H1 (cell line): ENCODE results near the gene SLC35F1. TPM values are rescaled to one million over a fixed set of nuclear protein-coding genes. Genes with fewer than 3 reads are reported as not detected.

ENCODE experiments used
- ATF2 ChIP-seq: IDR thresholded peaks from 2 replicates; pipeline ENCODE4 v1.6.1; 2012; ENCODE audit warnings: low read length, inconsistent platforms
- BACH1 ChIP-seq: IDR thresholded peaks from 2 replicates; pipeline ENCODE4 v1.6.1; 2012; ENCODE audit warnings: low read length, improper control_type of control experiment
- EZH2 ChIP-seq: fragments of 200-600 bp; sonication (generic); IDR thresholded peaks from 2 replicates; pipeline ENCODE4 v1.7.1; 2012; ENCODE audit warnings: low read depth, mild to moderate bottlenecking, moderate library complexity, low read length, inconsistent platforms; ENCODE audit not compliant: severe bottlenecking
- HDAC6 ChIP-seq: IDR thresholded peaks from one replicate; pipeline ENCODE4 v1.7.1; 2012; ENCODE audit warnings: low read depth, mild to moderate bottlenecking, inconsistent platforms, low read length, moderate library complexity
- JUN ChIP-seq: IDR thresholded peaks from 2 replicates; pipeline ENCODE4 v1.6.1; 2011; ENCODE audit warnings: low read depth, mild to moderate bottlenecking, improper control_type of control experiment, low read length
- JUND ChIP-seq: IDR thresholded peaks from 2 replicates; pipeline ENCODE4 v1.6.1; 2011; ENCODE audit warnings: mild to moderate bottlenecking, improper control_type of control experiment, low read length
- KDM4A ChIP-seq: IDR thresholded peaks from one replicate; pipeline ENCODE4 v1.7.1; 2012; ENCODE audit warnings: low read depth, mild to moderate bottlenecking, moderate library complexity, low read length, inconsistent platforms; ENCODE audit not compliant: severe bottlenecking
- MAFK ChIP-seq: IDR thresholded peaks from 2 replicates; pipeline ENCODE4 v1.6.1; 2012; ENCODE audit warnings: low read depth, mild to moderate bottlenecking, improper control_type of control experiment, low read length
- MAX ChIP-seq: IDR thresholded peaks from 2 replicates; pipeline ENCODE4 v1.6.1; 2012; ENCODE audit warnings: inconsistent platforms
- NANOG ChIP-seq: IDR thresholded peaks from 2 replicates; pipeline ENCODE4 v1.6.1; 2011; ENCODE audit warnings: low read length, low read depth, mild to moderate bottlenecking, inconsistent platforms; ENCODE audit not compliant: insufficient read depth, poor library complexity, severe bottlenecking
- PHF8 ChIP-seq: fragments of 200-600 bp; sonication (generic); conservative IDR thresholded peaks from 2 replicates; pipeline ENCODE4 v1.7.1; 2012; ENCODE audit warnings: low read depth, mild to moderate bottlenecking, inconsistent platforms, low read length, moderate library complexity
- POLR2A ChIP-seq, 2 experiments: IDR thresholded peaks; 1 replicate in 1 of 2; 2 replicates in 1 of 2; pipeline ENCODE4 v1.6.1; 2011; ENCODE audit warnings: low read depth in 2 of 2, low read length in 2 of 2, mild to moderate bottlenecking in 2 of 2; ENCODE audit errors: control extremely low read depth in 1 of 2
- RBBP5 ChIP-seq: IDR thresholded peaks from 2 replicates; pipeline ENCODE4 v1.7.1; 2012; ENCODE audit warnings: low read depth, mild to moderate bottlenecking, inconsistent platforms, low read length, moderate library complexity, borderline replicate concordance
- RXRA ChIP-seq: IDR thresholded peaks from 2 replicates; pipeline ENCODE4 v1.6.1; 2011; ENCODE audit warnings: low read depth, mild to moderate bottlenecking, low read length, moderate library complexity; ENCODE audit not compliant: insufficient read depth
- SIN3A ChIP-seq, 2 experiments: IDR thresholded peaks in 1 of 2; conservative IDR thresholded peaks in 1 of 2; 2 replicates each; pipeline ENCODE4 v1.6.1; 2011 to 2012; ENCODE audit warnings: low read length in 2 of 2, improper control_type of control experiment in 1 of 2, low read depth in 1 of 2, mild to moderate bottlenecking in 1 of 2
- TCF12 ChIP-seq: IDR thresholded peaks from 2 replicates; pipeline ENCODE4 v1.6.1; 2011; ENCODE audit warnings: low read depth, mild to moderate bottlenecking, low read length
- TEAD4 ChIP-seq: IDR thresholded peaks from 2 replicates; pipeline ENCODE4 v1.6.1; 2012; ENCODE audit warnings: low read depth, low read length, inconsistent platforms, mixed read lengths
- polyA plus RNA-seq, 7 experiments: library from polyadenylated mRNA; depleted of rRNA in 3 of 7; stranded (reverse) in 5 of 7; unstranded in 2 of 7; fragments of >200 nt in 5 of 7; fragments of 200-250 nt in 2 of 7; gene quantifications; 1 replicate in 5 of 7; 2 replicates in 1 of 7; 4 replicates in 1 of 7; pipeline versions ENCODE4 v1.2.1 to v1.2.3, GENCODE V29; 2011 to 2013; ENCODE audit warnings: missing spikeins in 2 of 7, mixed read lengths in 2 of 7
- total RNA-seq: library from RNA; stranded (reverse); fragmentation: NEBNext Ultra II Directional; extraction: Animal tissue kit (Norgen Biotek cat#: 25700); gene quantifications from 2 replicates; pipeline ENCODE4 v1.2.1, GENCODE V29; 2021

SLC35F1 gene
- total and polyA plus RNA-seq, 2 of the 8 experiments (the other 6 are each of a cell fraction or from before 2014, with no cell fraction given), result 7.0 to 10.0 TPM

- TF ChIP-seq JUN, result no peak
- no peak for TF ChIP-seq NANOG
- no peak for TF ChIP-seq EZH2
- 0 out of 2 replicates have a peak, but pooled peaks have one; percentile 5 for TF ChIP-seq TCF12
- peak; percentile 66; the same call in 1 of the 2 replicates for TF ChIP-seq MAX
- no peak; a peak in 1 of 3 replicates for TF ChIP-seq POLR2A (IDR thresholded peaks at IDR 0.05; ENCODE audit: control extremely low read depth in 1 of 2, low read depth in 2 of 2, low read length in 2 of 2)
- TF ChIP-seq HDAC6, result no peak
- TF ChIP-seq BACH1, result no peak
- peak; percentile 42; the same call in 1 of the 2 replicates for TF ChIP-seq PHF8
- no peak for TF ChIP-seq RXRA
- TF ChIP-seq MAFK, result no peak
- peak in 1 of 2 experiments; percentile 33; a peak in 1 of 4 replicates for TF ChIP-seq SIN3A (conservative IDR thresholded peaks at IDR 0.05 in 1 of 2, IDR thresholded peaks at IDR 0.05 in 1 of 2; ENCODE audit: low read depth in 1 of 2, low read length in 2 of 2)
- no peak for TF ChIP-seq ATF2
- TF ChIP-seq JUND, result no peak
- TF ChIP-seq KDM4A, result peak; percentile 74
- TF ChIP-seq RBBP5, result peak; percentile 47; the same call in 1 of the 2 replicates
- TF ChIP-seq TEAD4, result no peak
These were observed 659 bp downstream of the SLC35F1 start (continued) for GRCh38 chr6:117907601-117908245.
